Measurements from ENCODE around the gene ATP5PF.
"Not testable (repeated sequence)": the region's sequence is repeated elsewhere in the genome, so short reads cannot be mapped to it uniquely, and the experiment has no call there.

The ATP5PF gene, protein sequence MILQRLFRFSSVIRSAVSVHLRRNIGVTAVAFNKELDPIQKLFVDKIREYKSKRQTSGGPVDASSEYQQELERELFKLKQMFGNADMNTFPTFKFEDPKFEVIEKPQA

DNA sequence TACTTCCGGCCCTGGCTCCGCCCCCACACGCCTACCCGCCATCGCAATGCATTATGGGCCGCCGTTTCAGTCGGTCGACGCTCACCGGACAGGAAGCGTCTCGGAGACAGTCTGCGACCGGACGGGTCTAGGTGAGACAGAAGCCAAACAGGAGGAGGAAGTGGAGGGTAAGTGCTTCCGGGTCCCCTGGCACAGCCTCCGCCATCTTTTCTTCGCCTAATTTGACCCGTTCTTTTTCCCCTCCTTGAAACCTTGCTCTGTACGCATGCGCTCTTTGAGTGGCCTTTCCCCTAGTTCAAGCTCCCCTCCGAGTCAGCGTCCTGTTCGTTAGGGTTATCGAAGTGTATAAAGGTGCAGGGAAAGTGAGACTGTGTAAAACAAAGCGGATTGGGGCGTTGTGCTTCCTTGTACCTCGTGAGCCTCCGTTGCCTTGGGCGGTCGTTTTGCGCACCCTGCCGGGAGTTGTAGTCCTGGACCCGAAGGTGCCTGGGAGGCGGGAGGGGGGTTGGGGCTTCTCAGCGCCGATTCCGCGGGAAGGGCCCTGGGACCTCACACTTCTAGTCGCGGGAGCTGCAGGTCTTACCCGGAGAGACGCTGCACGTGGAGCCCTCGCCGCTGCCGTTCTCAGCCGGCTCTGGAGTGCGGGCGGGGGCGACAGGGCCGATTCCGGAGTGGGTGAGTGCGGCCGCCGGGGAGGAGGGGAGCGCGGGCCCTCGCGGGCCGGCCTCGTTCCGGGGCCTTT is at the start of gene ATP5PF, which contains the start of gene GABPA:
Gene ATP5PF, minus strand, starts transcription at position 1 of the 742 bp plus-strand sequence. CDS start 5,110 bp downstream, outside the sequence.
Gene GABPA, plus strand, starts transcription at position 69 of the 742 bp plus-strand sequence. CDS start 6,627 bp downstream, outside the sequence.
- peak; percentile 90 to 97 (median 95) for DNase-seq

DNA sequence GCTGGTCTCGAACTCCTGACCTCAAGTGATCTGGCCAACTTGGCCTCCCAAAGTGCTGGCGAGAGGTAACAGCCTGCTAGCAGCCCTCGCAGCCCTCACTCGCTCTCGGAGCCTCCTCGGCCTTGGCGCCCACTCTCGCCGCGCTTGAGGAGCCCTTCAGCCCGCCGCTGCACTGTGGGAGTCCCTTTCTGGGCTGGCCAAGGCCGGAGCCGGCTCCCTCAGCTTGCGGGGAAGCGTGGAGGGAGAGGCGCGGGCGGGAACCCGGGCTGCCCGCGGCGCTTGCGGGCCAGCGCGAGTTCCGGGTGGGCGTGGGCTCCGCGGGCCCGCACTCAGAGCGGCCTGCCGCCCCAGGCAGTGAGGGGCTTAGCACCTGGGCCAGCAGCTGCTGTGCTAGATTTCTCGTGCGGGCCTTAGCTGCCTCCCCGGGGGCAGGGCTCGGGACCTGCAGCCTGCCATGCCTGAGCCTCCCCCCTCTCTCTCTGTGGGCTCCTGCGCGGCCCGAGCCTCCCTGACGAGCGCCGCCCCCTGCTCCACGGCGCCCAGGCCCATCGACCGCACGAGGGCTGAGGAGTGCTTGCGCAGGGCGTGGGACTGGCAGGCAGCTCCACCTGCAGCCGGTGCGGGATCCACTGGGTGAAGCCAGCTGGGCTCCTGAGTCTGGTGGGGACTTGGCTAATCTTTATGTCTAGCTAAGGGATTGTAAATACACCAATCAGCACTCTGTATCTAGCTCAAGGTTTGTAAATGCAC is 43.6 kb upstream of the ATP5PF start:
- not testable (repeated sequence) for DNase-seq

DNA sequence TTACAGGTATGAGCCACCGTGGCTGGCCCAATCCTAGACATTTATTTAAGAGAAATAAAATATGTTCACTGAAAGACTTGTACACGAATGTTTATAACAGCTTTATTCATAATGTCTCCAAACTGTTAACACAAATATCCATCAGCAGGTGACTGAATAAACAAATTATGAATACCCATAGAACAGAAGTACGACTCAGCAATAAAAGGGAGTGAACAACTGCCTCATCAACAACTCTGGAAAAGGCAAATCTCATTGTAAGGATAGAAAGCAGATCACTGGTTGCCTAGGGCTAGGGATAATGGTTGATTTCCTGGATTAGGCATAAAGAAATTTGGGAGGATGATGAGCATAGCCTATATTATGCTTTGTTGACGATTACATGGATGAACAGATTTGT is 41.7 kb upstream of the ATP5PF start:
- no peak for DNase-seq

DNA sequence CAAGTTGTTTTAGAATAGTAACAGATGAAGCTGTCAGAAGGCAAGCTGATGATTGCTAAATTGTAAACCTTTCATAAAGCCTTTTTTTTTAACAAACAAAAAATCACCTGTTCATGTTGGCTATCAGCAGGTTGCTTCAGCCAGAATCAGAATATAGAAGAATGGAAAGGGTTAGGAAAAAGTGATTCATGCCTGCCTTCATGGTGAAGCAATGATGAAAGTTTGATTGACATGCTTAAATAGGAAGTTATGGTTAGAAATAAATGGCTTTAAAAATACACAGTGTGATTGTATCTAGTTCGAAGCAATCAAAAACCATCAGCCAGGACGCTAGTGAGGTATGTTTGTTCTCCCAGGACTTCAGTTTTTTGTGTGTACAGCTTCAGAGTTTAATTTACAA is 38.0 kb upstream of the ATP5PF start:
- no peak for DNase-seq

DNA sequence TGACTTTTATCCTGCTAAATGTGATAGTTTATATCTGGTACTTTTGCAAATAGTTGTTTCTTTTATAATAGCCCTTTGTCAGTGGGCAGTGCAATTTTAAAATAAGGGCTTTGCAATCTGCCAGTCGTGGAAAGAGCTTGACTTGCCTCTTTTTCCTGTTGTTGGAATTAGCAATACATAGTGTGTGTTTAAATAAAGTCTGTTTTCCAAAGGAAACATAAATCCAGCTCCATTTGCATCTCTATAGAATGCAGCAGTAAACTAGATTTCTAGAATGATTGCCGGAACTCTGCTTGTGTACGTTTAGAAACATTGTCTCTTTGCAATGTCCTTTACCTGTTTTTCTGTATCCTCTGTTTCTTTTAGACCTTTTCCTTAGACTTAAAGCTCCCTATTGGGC is 33.2 kb upstream of the ATP5PF start:
- no peak for DNase-seq

DNA sequence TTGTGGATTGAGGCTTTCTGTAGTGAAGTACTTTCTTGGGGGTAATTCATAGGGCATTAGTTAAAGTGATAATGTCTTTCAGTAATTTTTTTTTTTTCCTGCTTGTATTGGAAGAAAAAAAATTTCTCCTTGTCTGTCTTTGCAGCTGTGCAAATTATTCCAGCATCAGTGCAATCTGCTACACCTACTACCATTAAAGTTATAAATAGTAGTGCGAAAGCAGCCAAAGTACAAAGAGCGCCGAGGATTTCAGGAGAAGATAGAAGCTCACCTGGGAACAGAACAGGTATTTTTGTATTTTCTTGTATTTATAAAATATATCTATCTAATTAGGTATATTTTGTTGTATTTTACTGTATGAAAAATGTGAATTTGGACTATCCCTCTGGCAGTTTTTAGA is 29.4 kb upstream of the ATP5PF start:
- DNase-seq: no peak

DNA sequence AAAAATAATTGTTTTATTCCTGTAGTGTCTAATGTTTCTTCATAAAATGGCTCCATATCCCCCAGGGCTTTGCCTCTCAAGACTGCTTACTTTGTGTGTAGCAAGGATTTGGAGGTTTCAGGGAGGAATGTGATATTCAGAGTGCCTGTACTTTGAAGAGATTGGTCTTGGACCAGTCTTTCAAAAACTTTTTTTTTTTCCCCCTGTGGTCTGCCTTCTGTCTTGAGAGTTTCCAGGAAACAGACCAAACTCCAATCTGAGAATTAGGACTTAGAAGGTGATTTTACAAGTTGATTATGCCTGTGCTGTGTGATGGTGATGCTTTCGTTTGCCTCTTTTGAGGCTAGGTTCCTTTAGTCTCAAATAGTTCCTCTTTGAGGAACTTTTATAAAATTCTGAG is 26.0 kb upstream of the ATP5PF start:
- no peak for DNase-seq

DNA sequence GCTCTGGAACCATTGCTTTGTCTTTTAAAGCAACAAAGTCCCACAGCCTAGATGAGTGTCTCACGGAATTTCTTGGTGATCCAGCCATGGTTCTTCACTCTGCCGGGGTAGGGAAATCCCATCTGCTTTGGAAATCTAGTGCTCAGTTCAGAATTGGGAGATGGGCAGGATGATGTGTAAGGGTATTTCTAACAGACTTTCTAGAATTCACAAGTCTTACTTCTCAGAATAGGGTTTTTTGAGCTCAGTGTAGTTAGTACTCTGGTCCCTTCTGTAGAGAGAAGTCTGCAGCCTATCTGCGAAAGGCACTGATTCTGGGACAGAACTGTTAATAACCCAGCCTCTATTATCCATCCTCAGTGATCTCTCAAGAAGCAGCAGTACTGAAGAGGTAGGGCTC is 25.4 kb upstream of the ATP5PF start:
- no peak for DNase-seq

DNA sequence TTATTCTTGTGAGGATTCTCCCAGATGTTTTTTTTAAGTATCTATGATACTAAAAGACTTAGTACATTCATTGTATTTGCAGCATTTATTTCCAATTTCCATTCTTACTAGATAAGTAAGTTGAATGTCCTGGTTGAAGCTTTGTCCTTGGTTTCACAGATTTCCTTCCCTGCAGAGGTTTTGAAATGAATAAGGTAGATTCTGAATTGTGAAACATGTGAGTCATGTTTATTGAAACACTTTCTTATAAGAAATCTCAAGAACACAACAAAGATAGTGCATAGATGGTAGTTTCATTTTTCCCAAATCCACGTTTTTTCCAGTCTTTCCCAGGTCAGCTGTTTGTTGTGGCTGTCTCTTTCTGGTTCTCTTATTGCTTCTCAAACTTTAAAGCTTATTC is 24.9 kb upstream of the ATP5PF start:
- no peak for DNase-seq

DNA sequence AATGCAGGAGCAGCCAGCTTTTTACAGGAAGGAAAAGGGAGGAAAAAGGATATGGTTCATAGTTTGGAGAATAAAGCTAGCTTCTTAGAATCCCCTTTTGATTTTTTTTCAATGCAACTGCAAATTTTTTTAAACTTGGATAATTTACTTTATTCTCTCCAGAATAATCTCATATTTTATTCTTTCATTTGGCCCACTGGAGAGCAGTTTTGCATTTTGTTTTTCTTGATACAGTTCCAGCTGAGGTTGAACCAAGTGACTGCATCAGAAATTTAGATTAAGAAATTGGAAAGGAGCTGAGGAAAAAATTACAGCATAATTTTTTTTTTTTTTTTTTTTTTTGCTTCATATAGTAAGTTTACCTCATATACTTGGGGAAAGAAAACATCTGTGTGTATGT is 22.8 kb upstream of the ATP5PF start:
- DNase-seq: no peak

DNA sequence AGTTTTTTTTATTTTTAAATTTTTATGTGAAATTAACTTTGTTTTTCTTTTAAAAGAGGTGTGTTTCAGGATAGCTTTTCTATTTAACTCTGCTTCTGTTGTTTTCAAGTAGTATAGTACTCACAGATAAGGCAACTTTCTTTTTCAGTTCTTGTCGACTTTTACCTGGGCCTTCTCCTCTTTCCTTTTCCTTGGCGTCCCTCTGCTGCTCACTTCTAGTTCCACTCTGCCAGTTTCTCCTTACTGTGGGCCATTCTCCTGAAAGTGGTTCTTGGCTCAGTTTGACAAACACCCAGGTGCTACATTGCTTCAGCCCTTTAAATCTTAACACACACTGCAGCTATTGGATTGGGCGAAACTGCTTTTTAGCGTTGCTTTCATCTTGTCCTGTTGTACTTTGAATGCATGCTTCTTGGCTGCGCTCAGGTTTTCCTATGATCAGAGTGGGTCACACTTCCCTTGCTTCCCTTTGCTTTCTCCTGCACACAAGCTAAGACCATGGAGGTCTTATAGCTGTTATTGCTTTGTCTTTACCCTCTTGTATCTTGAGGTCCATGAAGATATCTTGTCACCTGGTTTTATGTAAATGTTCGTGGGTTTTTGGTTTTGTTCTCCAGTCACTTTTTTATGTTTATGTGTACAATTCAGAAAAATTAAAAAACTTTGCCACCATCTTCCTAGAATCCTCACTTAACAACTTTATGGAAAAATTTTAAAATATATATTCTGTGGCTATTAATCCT is 21.7 kb upstream of the ATP5PF start:
- no peak for DNase-seq

DNA sequence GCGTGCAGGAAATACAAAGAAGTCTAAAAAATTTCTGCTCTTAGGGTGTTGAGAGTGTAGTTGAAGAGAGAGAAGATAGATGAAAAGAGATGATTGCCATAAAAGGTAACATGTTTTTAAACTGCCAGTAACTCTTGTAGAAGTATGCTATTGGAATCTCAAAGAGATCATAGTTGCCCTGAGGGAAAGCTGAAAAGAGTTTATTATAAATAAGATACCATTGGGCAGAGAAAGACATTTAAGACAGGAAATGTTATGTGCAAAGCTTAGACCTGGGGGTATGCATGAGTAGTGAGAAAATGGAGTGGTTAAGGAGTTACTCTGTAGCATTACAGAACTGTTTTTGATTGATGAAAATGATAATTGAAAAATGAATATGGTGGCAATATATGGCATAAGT is 17.7 kb upstream of the ATP5PF start:
- no peak for DNase-seq

DNA sequence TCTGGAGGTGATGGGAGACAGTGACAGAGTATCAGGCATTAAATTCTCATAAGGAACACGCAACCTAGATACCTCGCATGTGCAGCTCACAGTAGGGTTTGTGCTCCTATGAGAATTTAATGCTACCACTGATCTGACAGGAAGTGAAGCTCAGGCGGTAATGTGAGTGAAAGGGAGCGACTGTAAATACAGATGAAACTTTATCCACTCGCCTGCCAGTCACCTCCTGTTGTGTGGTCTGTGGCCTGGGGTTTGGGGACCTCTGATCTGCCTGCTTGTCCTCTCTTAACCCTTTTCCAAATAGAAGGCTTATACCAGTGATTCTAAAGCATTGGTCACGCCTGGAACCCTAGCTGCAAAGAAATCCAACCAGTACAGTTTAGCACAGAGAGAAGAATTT is 15.4 kb upstream of the ATP5PF start:
- DNase-seq: no peak

DNA sequence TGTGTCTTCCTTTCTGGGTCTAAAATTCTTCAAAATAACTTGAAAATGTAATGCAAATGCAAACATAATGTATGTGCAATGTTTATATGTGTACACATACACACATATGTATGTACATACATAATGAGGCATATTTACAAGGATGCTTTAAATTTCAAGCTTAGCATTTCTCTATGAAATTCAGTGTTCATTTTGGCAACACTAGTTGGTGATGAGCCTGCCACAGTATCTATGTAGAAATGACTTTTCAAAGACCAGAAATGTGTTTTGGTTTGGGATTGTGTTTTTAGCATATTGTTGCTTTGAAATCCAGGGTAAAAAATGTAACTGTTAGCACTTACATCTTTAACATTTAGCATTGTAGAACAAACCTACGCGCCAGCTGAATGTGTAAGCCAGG is 10.2 kb upstream of the ATP5PF start:
- no peak for DNase-seq

DNA sequence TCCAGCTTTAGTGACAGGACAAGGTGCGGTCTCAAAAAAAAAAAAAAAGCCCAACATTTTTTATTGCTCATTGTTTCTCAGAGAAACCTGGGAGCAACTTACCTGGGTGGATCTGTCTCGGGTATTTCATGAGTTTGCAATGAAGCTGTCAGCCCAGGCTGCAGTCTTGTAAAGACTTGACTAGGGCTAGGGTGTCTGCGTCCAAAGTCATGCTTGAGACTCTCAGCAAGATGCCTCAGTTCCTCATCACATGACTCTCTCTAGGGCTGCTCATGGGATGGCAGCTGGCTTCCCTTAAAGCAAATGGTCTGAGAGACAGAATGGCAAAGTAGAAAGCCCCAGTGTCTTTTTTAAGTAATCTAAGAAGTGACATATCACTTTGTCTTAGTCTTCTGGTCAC is 8.2 kb upstream of the ATP5PF start:
- no peak for DNase-seq

DNA sequence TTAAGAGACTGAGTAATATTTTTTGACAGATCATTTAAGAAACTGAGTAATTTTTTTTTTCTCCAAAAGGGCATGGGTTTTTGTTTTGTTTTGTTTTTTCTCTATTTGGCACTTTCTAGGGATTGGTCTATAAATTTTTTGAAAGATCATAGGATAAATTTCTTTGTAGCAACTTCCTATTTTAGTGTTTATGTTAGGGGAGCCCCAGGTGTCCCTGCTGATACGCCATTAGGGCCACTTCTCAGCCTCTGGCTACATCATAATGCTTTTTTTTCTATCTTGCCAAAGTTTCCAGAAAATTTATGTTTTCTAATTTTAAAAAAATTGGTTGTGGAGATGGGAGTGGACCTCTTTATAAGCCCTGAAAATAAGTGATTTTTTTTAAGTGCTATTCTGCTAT is 2.7 kb upstream of the ATP5PF start:
- no peak for DNase-seq

DNA sequence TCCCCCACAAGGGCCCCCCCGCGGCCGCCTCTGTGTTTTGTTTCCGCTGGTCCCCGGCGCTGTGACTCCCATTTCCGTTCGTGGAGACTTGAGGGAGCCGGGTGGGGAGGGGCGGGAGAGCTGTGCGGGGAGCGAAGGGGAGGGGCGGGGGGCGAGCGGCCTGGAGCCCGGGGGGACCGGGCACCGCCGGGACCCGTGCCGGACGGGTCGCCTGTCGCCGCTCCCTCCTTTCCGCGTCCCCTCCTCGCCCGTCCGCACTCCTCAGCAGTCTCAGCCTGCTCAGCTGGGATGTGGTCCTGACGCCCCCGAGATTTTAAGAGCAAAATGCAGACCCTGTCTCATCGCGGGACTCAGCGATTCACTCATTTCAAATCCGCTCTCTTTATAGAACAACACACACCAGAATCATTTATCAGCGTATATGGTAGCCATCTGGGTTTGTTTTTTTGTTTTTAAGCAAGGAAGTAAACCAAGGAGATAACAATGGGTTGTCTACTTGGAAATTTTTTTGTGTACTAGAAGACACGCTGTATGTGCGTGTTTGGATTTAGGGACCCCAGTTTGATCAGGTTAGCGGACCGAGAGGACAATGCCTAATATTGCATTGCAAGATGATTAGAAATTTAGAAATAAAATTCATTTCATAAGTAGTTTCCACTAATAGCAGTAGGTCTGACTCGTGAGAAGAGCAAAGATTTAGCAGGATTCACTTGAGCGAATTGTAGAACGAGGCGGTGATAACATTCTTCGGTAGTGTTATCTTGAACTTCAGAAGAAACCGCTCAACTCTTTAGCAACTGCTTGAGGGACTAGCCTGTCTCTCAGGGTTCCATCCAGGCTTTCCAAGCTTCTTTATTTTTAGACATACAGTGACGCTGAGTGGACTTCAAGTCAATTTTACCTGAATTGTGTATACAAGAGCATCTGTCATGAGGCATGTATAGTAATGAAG is 1.2 kb upstream of the ATP5PF start:
- peak in 2 of 4 experiments; percentile 55 to 71 for DNase-seq

DNA sequence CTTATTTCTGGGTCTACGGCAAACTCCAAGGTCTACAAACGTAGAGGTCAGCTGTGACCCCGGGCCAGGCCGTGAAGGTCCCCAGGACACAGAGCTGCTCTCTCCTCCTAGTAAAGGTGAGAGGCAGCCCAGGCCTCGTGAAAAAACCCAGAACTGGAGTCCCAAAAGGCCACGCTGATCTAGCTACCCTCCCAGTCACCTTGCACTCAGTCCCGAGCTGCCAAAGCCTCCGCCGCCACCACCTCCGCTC is 125 bp downstream of the ATP5PF start:
- DNase-seq: no peak

DNA sequence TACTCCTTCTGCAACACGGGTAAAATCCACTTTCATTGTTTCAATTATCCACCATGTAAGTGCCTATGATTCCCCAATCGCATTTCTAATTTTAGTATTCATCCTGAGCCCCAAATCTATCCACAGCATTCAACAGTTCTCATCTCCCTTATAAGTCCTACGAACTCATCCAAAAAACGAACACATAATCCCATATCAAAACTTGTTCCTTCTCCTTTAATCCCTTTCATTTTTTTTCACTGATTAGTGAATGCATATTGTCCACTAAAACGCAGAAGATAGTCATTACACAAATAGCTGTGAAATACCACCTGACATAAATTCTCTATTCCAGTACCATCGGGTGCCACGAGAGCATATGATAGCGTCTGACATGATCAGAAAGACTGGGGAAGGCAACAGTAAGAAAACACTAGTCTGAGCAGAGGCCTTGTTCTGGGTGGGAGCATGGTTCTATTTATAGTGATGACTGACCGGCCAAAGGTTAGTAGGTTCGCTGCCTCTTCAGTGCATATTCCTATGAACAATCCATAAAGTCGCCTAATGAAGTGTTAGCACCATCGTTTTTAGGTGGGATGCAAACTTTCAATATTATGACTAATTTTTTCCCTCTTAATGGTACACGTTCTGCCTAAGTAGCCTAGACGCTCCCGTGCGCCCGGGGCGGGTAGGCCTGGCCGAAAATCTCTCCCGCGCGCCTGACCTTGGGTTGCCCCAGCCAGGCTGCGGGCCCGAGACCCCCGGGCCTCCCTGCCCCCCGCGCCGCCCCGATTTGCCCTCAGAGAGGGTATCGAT is 648 bp downstream of the ATP5PF start:
- DNase-seq: peak in 2 of 4 experiments; percentile 39 to 57

DNA sequence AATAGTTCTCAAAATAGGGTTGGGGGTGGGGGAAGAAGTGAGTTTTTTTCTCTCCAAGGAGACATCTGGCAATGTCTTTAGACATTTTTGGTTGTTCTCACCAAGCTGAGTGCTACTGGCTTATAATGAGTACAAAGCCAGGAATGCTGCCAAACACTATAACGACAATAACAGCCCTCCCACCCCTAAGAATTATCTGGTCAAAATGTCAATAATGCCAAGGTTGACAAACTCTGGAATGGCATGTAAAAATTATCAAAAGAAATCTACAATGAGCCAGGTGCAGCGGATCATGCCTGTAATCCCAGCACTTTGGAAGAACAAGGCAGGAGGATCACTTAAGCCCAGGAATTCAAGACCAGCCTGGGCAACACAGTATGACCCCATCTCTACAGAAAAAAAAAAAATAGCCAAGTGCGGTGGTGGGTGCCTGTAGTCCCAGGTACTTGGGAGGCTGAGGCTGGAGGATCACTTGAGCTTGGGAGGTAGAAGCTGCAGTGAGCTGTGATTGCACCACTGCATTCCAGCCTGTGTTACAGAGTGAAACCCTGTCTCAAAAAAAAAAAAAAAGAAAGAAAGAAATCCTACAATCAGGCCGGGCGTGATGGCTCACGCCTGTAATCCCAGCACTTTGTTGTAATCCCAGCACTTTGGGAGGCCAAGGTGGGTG is 2.5 kb downstream of the ATP5PF start:
- no peak for DNase-seq

DNA sequence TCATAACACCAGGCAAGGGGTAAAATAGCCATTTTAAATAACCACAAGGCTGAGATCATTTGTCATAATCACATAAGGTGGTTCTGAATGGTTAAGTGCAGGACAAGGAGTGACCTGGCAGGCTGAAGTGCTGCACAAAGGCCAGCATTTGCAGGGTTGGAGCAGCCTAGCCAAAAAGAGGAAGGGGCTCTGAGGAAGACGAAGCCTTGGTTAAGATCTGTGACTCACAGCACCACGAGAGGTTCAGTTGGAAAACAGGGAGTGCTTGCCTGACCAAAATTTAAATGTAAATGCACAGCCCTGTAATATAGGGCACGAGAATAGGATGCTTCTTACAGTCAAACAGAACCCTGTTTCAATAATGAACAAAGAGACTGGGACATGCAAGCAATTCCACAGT is 12.1 kb downstream of the ATP5PF start:
- no peak for DNase-seq

Measured in activated naive CD4-positive, alpha-beta T cell (primary cell).